ENCODE measurements around the gene AQP1. TPM values are rescaled to one million over a fixed set of nuclear protein-coding genes. Genes with fewer than 3 reads are reported as not detected.

AQP1 gene
- total RNA-seq, 2 experiments from 2014 or later, result 0.23 TPM; not detected in 1

DNA sequence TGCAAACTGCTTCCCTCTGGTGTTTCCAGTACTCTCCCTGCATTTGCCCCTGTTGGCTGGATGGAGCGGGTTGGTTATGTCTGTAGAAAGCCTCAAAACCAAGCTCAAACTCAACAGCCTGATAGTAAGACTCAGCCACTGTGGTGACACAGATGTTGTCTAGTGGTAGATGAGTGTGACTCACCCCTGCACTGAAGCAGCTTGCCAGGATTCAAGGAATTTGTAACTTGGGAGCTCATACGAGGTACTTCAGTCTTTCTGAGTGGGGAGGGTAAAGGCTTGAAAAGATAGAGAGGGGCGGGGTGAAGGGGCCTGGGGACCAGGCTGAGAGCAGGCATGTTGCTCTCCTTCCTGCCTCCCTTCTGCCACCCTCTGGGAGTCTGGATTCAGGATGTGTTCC is 22.9 kb upstream of the AQP1 start:
- Mint-ChIP-seq H3K36me3 (ENCODE audit: low read depth) (no peaks in the 10 kb centered on the region), H3K4me1 (ENCODE audit: low read depth) (no peaks in the 10 kb centered on the region), H3K27ac (no peak overlapping the region), H3K9me3 (ENCODE audit: insufficient read depth) (no peaks in the 10 kb centered on the region), H3K4me3 (no peak overlapping the region), H3K27me3 (ENCODE audit: low read depth) (peaks cover 3% of the 10 kb centered on the region)
- ATAC-seq (no peak), DNase-seq (no peak)
- ChIA-PET CTCF (no interaction called here), POLR2A (no interaction called here)

DNA sequence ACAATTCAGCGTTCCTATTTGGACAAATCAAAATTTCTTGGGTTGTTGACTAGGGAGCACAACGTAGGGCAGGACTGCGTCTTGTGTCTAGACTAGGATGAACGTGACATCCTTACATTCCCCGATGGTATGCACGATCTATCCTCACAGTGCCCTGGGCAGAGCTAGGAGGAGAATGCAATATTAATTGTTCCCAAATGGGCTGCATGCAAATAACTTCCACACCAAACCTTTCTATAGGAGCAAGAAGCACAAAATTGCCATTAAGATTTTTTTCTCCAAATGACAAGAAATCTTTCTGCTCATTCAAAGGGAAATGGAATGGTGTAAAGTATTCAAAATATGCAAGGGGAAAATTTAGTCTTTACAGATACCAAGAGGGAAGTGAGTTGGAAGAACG is 21.4 kb upstream of the AQP1 start:
- H3K36me3 Mint-ChIP-seq (ENCODE audit: low read depth), result no peaks in the 10 kb centered on the region

DNA sequence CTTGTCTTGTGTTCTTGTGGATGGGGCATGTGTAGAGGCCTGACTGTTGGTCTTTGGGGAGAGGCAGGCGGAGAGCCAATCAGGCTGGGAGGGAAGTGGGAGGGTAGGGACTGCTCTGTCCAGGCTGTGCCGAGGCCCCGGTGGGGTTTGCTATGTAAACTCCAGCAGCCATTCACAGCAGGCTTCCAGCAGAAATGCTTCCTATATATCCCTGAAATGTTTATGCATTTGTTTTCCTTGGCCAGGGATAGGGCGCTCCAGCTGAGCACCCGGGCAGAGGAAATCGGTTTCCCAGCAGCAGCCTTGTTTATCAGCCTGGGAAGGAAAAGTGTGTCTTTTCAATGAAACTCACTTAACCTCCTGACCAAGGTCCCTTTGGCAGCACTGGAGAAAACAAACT is 18.3 kb upstream of the AQP1 start:
- CTCF ChIA-PET, result no interaction called here
- H3K27me3 Mint-ChIP-seq (ENCODE audit: low read depth), result peaks cover 3% of the 10 kb centered on the region
- H3K9me3 Mint-ChIP-seq (ENCODE audit: insufficient read depth), result no peaks in the 10 kb centered on the region
- DNase-seq (no peak), ATAC-seq (no peak)
- H3K4me1 Mint-ChIP-seq (ENCODE audit: low read depth), result no peaks in the 10 kb centered on the region
- H3K4me3 Mint-ChIP-seq, result no peak overlapping the region
- no peak overlapping the region for H3K27ac Mint-ChIP-seq
- POLR2A ChIA-PET, result no interaction called here
- no peaks in the 10 kb centered on the region for H3K36me3 Mint-ChIP-seq (ENCODE audit: low read depth)

More for the DNA sequence above, 21.4 kb upstream of the AQP1 start:
- ATAC-seq (no peak), DNase-seq (no peak)
- Mint-ChIP-seq H3K27ac (no peak overlapping the region), H3K27me3 (ENCODE audit: low read depth) (peaks cover 3% of the 10 kb centered on the region), H3K9me3 (ENCODE audit: insufficient read depth) (no peaks in the 10 kb centered on the region), H3K4me3 (no peak overlapping the region), H3K4me1 (ENCODE audit: low read depth) (no peaks in the 10 kb centered on the region)
- POLR2A ChIA-PET, result no interaction called here
- CTCF ChIA-PET, result no interaction called here

DNA sequence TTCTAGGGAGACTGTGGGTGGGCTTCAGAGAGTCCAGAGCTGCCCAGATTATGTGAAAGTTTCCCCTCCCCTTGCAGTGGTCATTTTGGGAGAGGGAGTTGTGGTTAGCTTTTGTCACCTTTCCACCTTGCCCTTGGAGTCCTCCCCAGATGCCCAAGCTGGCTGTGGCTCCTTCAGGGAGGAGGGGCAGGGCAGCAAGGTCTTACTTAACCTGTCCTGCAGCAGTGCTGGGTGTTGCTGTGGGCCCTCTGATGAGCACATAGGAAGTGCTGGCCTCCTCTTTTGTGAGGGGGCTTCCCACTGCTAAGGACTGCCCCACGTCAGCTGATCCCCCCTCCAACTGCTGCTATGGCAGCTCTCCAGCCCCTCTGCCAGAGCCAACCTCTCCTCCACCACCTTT is 17.6 kb upstream of the AQP1 start:
- Mint-ChIP-seq H3K27me3 (ENCODE audit: low read depth) (peaks cover 3% of the 10 kb centered on the region), H3K9me3 (ENCODE audit: insufficient read depth) (no peaks in the 10 kb centered on the region), H3K27ac (no peak overlapping the region), H3K4me3 (no peak overlapping the region), H3K36me3 (ENCODE audit: low read depth) (no peaks in the 10 kb centered on the region), H3K4me1 (ENCODE audit: low read depth) (no peaks in the 10 kb centered on the region)
- CTCF ChIA-PET, result no interaction called here
- ATAC-seq (no peak), DNase-seq (no peak)
- POLR2A ChIA-PET, result no interaction called here

DNA sequence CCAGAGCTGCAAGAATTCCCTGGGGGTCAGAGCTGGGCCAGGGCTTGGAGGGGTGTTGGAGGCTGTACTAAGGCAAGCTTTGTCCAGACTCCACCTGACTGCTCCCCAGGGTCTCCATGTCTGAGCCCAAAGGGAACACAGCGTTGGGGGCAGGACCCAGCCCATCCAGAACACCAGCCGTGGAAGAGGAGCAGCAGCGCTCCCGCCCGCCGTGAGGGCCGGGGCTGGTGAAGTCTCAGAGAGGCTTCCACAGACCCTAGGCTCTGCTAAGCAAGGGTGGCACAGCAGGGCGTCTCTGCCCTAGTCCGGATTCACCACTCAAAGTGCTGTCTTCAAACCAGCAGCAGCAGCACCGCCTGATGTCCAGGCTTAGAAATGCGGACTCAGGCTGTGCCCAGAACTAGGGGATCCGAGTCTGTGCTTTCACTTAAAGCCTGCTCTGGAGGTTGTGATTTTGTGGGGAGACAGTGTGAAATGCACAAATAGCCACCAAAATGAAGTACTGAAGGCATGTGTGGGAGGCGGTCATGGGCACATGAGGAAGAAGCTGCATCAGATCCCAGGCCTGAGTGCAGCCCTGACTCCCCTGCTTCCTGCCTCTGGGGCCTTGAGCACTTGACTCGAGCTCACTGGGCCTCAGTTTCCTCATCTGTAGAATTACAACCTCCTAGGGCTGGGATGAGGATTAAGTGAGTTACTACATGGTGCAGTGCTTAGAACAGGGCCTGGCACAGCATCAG is 16.6 kb upstream of the AQP1 start:
- DNase-seq, result no peak
- ATAC-seq, result no peak
- POLR2A ChIA-PET, result no interaction called here
- Mint-ChIP-seq H3K36me3 (ENCODE audit: low read depth) (no peaks in the 10 kb centered on the region), H3K9me3 (ENCODE audit: insufficient read depth) (no peaks in the 10 kb centered on the region), H3K27me3 (ENCODE audit: low read depth) (peaks cover 2% of the 10 kb centered on the region), H3K4me1 (ENCODE audit: low read depth) (no peaks in the 10 kb centered on the region), H3K4me3 (no peak overlapping the region), H3K27ac (no peak overlapping the region)
- CTCF ChIA-PET, result no interaction called here

DNA sequence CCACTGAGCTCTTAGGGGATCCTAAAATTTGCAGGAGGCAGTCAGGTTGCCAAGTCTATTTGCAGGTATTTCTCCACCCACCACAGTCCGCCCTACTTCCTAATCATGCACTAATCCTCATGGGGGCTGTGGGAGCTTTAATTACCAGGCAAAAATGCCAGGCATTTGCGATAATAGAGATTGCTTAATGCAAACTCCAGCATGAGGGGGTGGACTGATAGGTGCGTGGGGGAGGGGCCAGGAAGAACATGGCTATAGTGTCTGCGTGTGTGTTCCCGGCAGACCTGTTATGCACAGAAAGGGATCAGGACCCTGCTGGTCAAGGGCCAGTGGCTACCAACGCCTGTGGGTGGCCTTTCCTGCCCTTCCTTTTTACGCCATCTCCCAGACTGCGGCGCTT is 15.6 kb upstream of the AQP1 start:
- Mint-ChIP-seq H3K27me3 (ENCODE audit: low read depth) (no peaks in the 10 kb centered on the region), H3K27ac (no peak overlapping the region), H3K9me3 (ENCODE audit: insufficient read depth) (no peaks in the 10 kb centered on the region), H3K4me1 (ENCODE audit: low read depth) (peaks cover 3% of the 10 kb centered on the region), H3K4me3 (no peak overlapping the region), H3K36me3 (ENCODE audit: low read depth) (no peaks in the 10 kb centered on the region)
- ATAC-seq (no peak), DNase-seq (no peak)
- POLR2A ChIA-PET, result no interaction called here
- CTCF ChIA-PET, result no interaction called here

DNA sequence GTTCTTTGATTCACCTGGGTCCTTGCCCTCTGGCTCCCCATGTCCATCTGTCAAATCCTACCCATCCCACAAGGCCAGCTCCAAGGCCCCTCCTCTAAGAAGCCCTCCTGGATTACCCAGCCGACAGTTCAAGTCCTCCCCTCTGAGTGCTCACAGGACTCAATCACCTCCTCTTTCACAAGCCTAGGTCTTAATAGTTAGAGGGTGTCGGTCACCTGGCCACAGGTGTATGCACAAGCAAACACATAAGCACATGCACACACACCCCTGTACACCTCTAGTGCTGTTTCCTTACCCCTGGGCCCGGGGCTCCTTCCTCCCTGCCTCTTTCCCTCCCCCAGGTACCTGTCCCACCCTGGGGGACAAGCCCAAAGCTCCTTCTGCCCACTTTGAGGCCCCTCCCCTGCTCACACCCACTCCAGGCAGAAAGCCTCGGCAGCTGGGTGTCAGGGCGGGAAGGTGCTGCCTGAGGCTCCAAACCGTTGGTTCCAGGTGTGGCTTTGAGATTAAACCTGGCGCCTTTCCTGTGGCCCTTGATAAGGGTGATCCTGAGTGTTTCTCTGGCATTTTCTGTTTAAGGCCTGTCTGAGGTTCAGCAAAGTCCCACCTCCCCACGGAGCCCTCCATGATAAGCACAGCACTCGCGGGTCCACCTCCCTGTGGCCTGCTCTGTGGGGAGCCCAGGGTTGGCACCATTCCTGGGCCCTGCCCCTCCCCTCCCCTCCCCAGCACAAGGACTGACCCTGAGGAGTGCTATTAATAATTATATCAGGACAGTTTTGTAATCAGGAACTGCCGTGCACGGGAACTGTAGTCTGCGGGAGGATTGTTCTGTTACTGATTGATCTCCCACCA is 14.6 kb upstream of the AQP1 start:
- CTCF ChIA-PET, result no interaction called here
- no peak overlapping the region for H3K4me3 Mint-ChIP-seq
- ATAC-seq (no peak), DNase-seq (no peak)
- H3K36me3 Mint-ChIP-seq (ENCODE audit: low read depth), result no peaks in the 10 kb centered on the region
- POLR2A ChIA-PET, result no interaction called here
- H3K27me3 Mint-ChIP-seq (ENCODE audit: low read depth), result no peaks in the 10 kb centered on the region
- no peaks in the 10 kb centered on the region for H3K9me3 Mint-ChIP-seq (ENCODE audit: insufficient read depth)
- H3K27ac Mint-ChIP-seq, result no peak overlapping the region
- H3K4me1 Mint-ChIP-seq (ENCODE audit: low read depth), result peaks cover 11% of the 10 kb centered on the region

DNA sequence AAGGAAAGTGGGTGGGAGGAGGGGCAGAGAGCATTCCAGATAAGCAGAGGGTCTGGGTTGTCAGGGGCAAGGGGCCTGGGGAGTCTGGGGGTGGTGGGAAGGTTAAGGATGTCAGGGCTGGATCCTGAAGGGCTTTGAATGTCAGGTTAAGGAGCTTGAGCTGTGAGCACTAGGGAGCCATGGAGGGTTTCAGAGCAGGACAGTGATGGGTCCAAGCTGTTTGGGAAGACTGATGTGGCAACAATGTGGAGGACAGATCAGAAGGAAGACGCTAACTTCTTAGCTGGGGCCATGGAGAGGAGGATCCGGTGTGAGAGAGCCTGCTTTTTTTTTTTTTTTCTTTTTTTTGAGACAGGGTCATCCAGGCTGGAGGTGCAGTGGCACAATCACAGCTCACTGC is 13.9 kb upstream of the AQP1 start:
- no peaks in the 10 kb centered on the region for H3K36me3 Mint-ChIP-seq (ENCODE audit: low read depth)
- no peak overlapping the region for H3K4me3 Mint-ChIP-seq
- peaks cover 11% of the 10 kb centered on the region for H3K4me1 Mint-ChIP-seq (ENCODE audit: low read depth)

DNA sequence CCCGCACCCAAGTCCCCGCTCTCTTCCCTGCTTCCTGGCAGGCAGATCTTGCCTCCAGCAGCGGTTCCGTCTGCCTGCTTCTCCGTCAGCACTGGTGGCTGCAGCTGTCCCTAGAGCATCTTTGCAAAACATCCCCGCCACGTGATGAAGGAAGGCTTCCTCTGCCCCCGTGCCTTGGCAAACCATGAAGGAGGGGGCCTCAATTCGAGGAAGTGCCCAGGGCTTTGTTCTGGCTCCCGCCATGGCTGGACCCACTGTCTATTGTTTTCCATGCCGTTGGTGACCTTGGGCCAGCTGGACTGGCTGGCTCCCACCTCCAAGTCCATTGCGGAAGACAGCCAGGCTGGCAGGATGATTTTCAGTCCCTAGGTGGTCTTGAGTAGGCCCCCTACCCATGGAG is 13.2 kb upstream of the AQP1 start:
- DNase-seq (no peak), ATAC-seq (no peak)
- Mint-ChIP-seq H3K9me3 (ENCODE audit: insufficient read depth) (no peaks in the 10 kb centered on the region), H3K4me1 (ENCODE audit: low read depth) (peaks cover 11% of the 10 kb centered on the region), H3K27ac (no peak overlapping the region), H3K36me3 (ENCODE audit: low read depth) (no peaks in the 10 kb centered on the region), H3K27me3 (ENCODE audit: low read depth) (no peaks in the 10 kb centered on the region), H3K4me3 (no peak overlapping the region)
- POLR2A ChIA-PET, result no interaction called here
- CTCF ChIA-PET, result interaction anchor here (1.4 kb wide), 1 partner anchor 41 kb away, joined by 3 read pairs; no protein-coding TSS in a partner anchor

More for the DNA sequence above, 13.9 kb upstream of the AQP1 start:
- DNase-seq (no peak), ATAC-seq (no peak)
- no peaks in the 10 kb centered on the region for H3K27me3 Mint-ChIP-seq (ENCODE audit: low read depth)
- no peak overlapping the region for H3K27ac Mint-ChIP-seq
- H3K9me3 Mint-ChIP-seq (ENCODE audit: insufficient read depth), result no peaks in the 10 kb centered on the region
- CTCF ChIA-PET, result interaction anchor here (1.4 kb wide), 1 partner anchor 41 kb away, joined by 3 read pairs; no protein-coding TSS in a partner anchor
- POLR2A ChIA-PET, result no interaction called here

DNA sequence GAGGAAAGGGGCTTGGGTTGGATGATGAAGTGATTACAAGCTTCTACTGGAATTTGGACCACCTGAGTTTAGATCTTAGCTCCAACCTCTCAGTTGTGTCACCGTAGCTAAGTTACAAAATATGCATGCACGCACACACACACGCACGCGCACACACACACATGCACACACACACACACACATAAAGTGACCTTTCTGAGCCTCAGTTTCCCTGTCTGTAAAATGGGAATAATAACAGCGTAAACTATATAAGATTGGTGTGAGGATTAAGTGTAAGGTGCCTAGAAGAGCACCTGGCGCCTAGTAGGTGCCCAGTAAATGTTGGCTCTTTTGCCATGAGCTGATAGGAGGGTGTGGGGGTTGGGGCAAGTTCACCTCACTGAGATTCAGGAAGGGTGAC is 12.6 kb upstream of the AQP1 start:
- peaks cover 11% of the 10 kb centered on the region for H3K4me1 Mint-ChIP-seq (ENCODE audit: low read depth)
- no peak overlapping the region for H3K4me3 Mint-ChIP-seq
- ChIA-PET CTCF (interaction anchor here (1.4 kb wide), 1 partner anchor 40 kb away, joined by 3 read pairs; no protein-coding TSS in a partner anchor), POLR2A (no interaction called here)
- H3K27ac Mint-ChIP-seq, result no peak overlapping the region
- no peaks in the 10 kb centered on the region for H3K9me3 Mint-ChIP-seq (ENCODE audit: insufficient read depth)
- DNase-seq, result no peak
- no peaks in the 10 kb centered on the region for H3K36me3 Mint-ChIP-seq (ENCODE audit: low read depth)
- no peaks in the 10 kb centered on the region for H3K27me3 Mint-ChIP-seq (ENCODE audit: low read depth)
- no peak for ATAC-seq

DNA sequence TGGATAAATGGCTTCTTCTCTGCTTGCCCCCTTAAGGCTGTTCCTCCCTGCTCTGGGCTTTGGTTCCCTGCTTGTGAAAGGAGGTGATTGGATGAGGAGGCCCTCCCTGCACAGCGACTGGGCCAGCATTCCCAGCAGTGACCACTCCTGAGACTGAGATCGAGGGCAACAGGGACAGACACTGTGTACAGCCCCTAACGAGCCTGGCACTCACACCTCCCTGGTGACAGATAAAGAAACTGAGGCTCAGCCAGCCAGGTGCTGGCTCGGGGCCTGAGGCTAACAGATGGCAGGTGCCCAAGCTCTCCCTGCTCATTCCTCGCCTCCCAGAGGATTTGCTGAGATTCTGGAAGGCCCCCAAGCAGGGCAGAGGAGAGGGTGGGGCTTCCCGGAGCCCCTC is 12.0 kb upstream of the AQP1 start:
- H3K36me3 Mint-ChIP-seq (ENCODE audit: low read depth), result no peaks in the 10 kb centered on the region
- no peaks in the 10 kb centered on the region for H3K9me3 Mint-ChIP-seq (ENCODE audit: insufficient read depth)
- no peak overlapping the region for H3K27ac Mint-ChIP-seq
- DNase-seq (no peak), ATAC-seq (no peak)
- no peak overlapping the region for H3K4me3 Mint-ChIP-seq
- H3K4me1 Mint-ChIP-seq (ENCODE audit: low read depth), result peaks cover 11% of the 10 kb centered on the region
- H3K27me3 Mint-ChIP-seq (ENCODE audit: low read depth), result no peaks in the 10 kb centered on the region
- ChIA-PET POLR2A (no interaction called here), CTCF (no interaction called here)

DNA sequence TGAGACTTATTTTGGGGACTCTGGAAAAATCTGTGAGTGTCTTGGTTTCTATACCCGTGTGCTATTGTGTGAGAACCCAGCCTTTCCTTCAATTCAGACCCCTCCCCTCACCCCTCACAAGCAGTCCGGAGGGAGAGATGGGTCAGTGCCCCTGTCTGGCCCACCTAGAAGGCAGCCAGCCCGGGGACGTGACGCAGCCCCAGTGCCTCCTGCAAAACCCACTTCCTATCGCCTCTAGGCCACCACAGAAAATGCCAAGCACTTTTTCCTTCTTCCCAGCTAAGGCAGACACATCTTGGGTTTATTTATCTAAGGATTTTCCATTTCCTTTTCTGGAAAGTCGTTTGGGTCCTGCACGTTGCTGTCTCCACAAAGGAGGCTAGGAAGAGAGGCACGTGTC is 11.6 kb upstream of the AQP1 start:
- Mint-ChIP-seq H3K36me3 (ENCODE audit: low read depth) (no peaks in the 10 kb centered on the region), H3K27ac (no peak overlapping the region), H3K4me3 (no peak overlapping the region), H3K4me1 (ENCODE audit: low read depth) (peaks cover 11% of the 10 kb centered on the region), H3K27me3 (ENCODE audit: low read depth) (no peaks in the 10 kb centered on the region), H3K9me3 (ENCODE audit: insufficient read depth) (no peaks in the 10 kb centered on the region)
- ATAC-seq (no peak), DNase-seq (no peak)
- ChIA-PET POLR2A (no interaction called here), CTCF (no interaction called here)
